H9 (cell line): Measurements from ENCODE around the gene GPR108. TPM values are rescaled to one million over a fixed set of nuclear protein-coding genes. Genes with fewer than 3 reads are reported as not detected.

Source experiments
- DNase-seq: peaks from one replicate; pipeline ENCODE4 v3.0.0-alpha.2; 2017
- H2AFZ ChIP-seq: one replicate; pipeline ENCODE4 v1.6.1; 2013; ENCODE audit warnings: mild to moderate bottlenecking, low read length, control low read depth, moderate library complexity
- H2AK5ac ChIP-seq: 2 replicates; pipeline ENCODE4 v1.6.1; 2013; ENCODE audit warnings: low read length, control low read depth, mixed read lengths; ENCODE audit not compliant: insufficient read length
- H2BK120ac ChIP-seq: one replicate; pipeline ENCODE4 v1.6.1; 2013; ENCODE audit warnings: low read depth, mild to moderate bottlenecking, low read length, control low read depth, inconsistent platforms; ENCODE audit not compliant: poor library complexity, severe bottlenecking
- H2BK12ac ChIP-seq: 2 replicates; pipeline ENCODE4 v1.6.1; 2013; ENCODE audit warnings: low read length, control low read depth, mixed read lengths, low read depth; ENCODE audit not compliant: insufficient read length
- H2BK15ac ChIP-seq: 2 replicates; pipeline ENCODE4 v1.6.1; 2013; ENCODE audit warnings: low read depth, low read length, control low read depth
- H2BK20ac ChIP-seq: one replicate; pipeline ENCODE4 v1.6.1; 2013; ENCODE audit warnings: low read depth, mild to moderate bottlenecking, low read length, control low read depth, inconsistent platforms; ENCODE audit not compliant: poor library complexity, severe bottlenecking
- H2BK5ac ChIP-seq: 2 replicates; pipeline ENCODE4 v1.6.1; 2013; ENCODE audit warnings: low read length, control low read depth, mixed read lengths; ENCODE audit not compliant: insufficient read length
- H3K14ac ChIP-seq: 2 replicates; pipeline ENCODE4 v1.6.1; 2013; ENCODE audit warnings: low read length, control low read depth; ENCODE audit not compliant: insufficient read depth
- H3K18ac ChIP-seq: 2 replicates; pipeline ENCODE4 v1.6.1; 2013; ENCODE audit warnings: low read depth, mild to moderate bottlenecking, mixed read lengths, low read length, control low read depth; ENCODE audit not compliant: insufficient read length
- H3K23ac ChIP-seq: 2 replicates; pipeline ENCODE4 v1.6.1; 2013; ENCODE audit warnings: low read length, control low read depth, mixed read lengths, low read depth; ENCODE audit not compliant: insufficient read length
- H3K23me2 ChIP-seq: 2 replicates; pipeline ENCODE4 v1.6.1; 2013; ENCODE audit warnings: low read depth, mild to moderate bottlenecking, mixed read lengths, low read length, control low read depth; ENCODE audit not compliant: insufficient read length, poor library complexity, severe bottlenecking
- H3K27ac ChIP-seq: 2 replicates; pipeline ENCODE4 v1.5.1; 2013; ENCODE audit warnings: low read length, control low read depth, mixed read lengths, low read depth; ENCODE audit not compliant: insufficient read length
- H3K27me3 ChIP-seq: 2 replicates; pipeline ENCODE4 v1.6.1; 2013; ENCODE audit warnings: low read length, control low read depth, inconsistent platforms; ENCODE audit not compliant: insufficient read depth
- H3K4ac ChIP-seq: 2 replicates; pipeline ENCODE4 v1.6.1; 2013; ENCODE audit warnings: low read depth, mild to moderate bottlenecking, control low read depth, inconsistent platforms, low read length, moderate library complexity
- H3K4me1 ChIP-seq: 2 replicates; pipeline ENCODE4 v1.6.1; 2013; ENCODE audit warnings: low read length, control low read depth, inconsistent platforms; ENCODE audit not compliant: insufficient read depth
- H3K4me2 ChIP-seq: 2 replicates; pipeline ENCODE4 v1.6.1; 2013; ENCODE audit warnings: low read length, control low read depth, mixed read lengths; ENCODE audit not compliant: insufficient read length, insufficient read depth
- H3K56ac ChIP-seq: 2 replicates; pipeline ENCODE4 v1.6.1; 2013; ENCODE audit warnings: low read depth, mild to moderate bottlenecking, mixed read lengths, low read length, control low read depth; ENCODE audit not compliant: insufficient read length
- H3K79me1 ChIP-seq: 2 replicates; pipeline ENCODE4 v1.6.1; 2013; ENCODE audit warnings: low read depth, mild to moderate bottlenecking, moderate library complexity, low read length, control low read depth, inconsistent platforms; ENCODE audit not compliant: insufficient read depth, poor library complexity, severe bottlenecking
- H3K79me2 ChIP-seq: 2 replicates; pipeline ENCODE4 v1.6.1; 2013; ENCODE audit warnings: low read length, control low read depth, inconsistent platforms; ENCODE audit not compliant: insufficient read depth
- H3K9ac ChIP-seq: 2 replicates; pipeline ENCODE4 v1.6.1; 2013; ENCODE audit warnings: low read length, control low read depth, mixed read lengths; ENCODE audit not compliant: insufficient read length; ENCODE audit errors: extremely low read depth
- H3K9me3 ChIP-seq: one replicate; pipeline ENCODE4 v1.6.1; 2013; ENCODE audit warnings: low read depth, low read length, inconsistent platforms; ENCODE audit not compliant: control insufficient read depth
- H3T11ph ChIP-seq: one replicate; pipeline ENCODE4 v1.6.1; 2013; ENCODE audit warnings: mild to moderate bottlenecking, low read length, control low read depth, inconsistent platforms
- H4K20me1 ChIP-seq: one replicate; pipeline ENCODE4 v1.6.1; 2013; ENCODE audit not compliant: control insufficient read depth, insufficient read length, insufficient read depth
- H4K5ac ChIP-seq: 2 replicates; pipeline ENCODE4 v1.6.1; 2013; ENCODE audit warnings: low read depth, mild to moderate bottlenecking, mixed read lengths, low read length, control low read depth; ENCODE audit not compliant: insufficient read length
- H4K8ac ChIP-seq: replicated peaks from 2 replicates; pipeline ENCODE4 v1.6.1; 2013; ENCODE audit warnings: low read length, control low read depth, mixed read lengths, low read depth; ENCODE audit not compliant: insufficient read length
- H4K91ac ChIP-seq: 2 replicates; pipeline ENCODE4 v1.6.1; 2013; ENCODE audit warnings: low read depth, mild to moderate bottlenecking, moderate library complexity, mixed read lengths, low read length, control low read depth; ENCODE audit not compliant: insufficient read length
- H3K27ac Mint-ChIP-seq, 3 experiments: 2 replicates in 2 of 3; 3 replicates in 1 of 3; pipeline ENCODE4 v1.8.0; 2020 to 2021; ENCODE audit warnings: mixed read lengths in 3 of 3, mild to moderate bottlenecking in 1 of 3, moderate library complexity in 1 of 3
- H3K27me3 Mint-ChIP-seq: 2 replicates; pipeline ENCODE4 v1.8.0; 2021; ENCODE audit warnings: low read depth, mild to moderate bottlenecking, moderate library complexity, mixed read lengths
- H3K36me3 Mint-ChIP-seq, 3 experiments: 2 replicates in 2 of 3; 3 replicates in 1 of 3; pipeline ENCODE4 v1.8.0; 2020 to 2021; ENCODE audit warnings: low read depth in 3 of 3, mixed read lengths in 3 of 3; ENCODE audit not compliant: insufficient read depth in 1 of 3
- H3K4me1 Mint-ChIP-seq, 2 experiments: 2 replicates each; pipeline ENCODE4 v1.8.0; 2020; ENCODE audit warnings: mixed read lengths in 2 of 2
- H3K4me3 Mint-ChIP-seq, 2 experiments: 2 replicates in 1 of 2; 3 replicates in 1 of 2; pipeline ENCODE4 v1.8.0; 2020 to 2021; ENCODE audit warnings: mild to moderate bottlenecking in 2 of 2, mixed read lengths in 2 of 2, moderate library complexity in 1 of 2
- H3K9me3 Mint-ChIP-seq, 2 experiments: 2 replicates in 1 of 2; 3 replicates in 1 of 2; pipeline ENCODE4 v1.8.0; 2020; ENCODE audit warnings: mild to moderate bottlenecking in 2 of 2, mixed read lengths in 2 of 2, moderate library complexity in 1 of 2
- WGBS: extraction: QIAGEN DNeasy Blood & Tissue Kit; methylation state at CpG from one replicate; pipeline ENCODE4 v1.1.7; 2013; ENCODE audit warnings: missing lambda C conversion rate, low lambda C conversion rate, mixed read lengths; ENCODE audit not compliant: insufficient read length; ENCODE audit errors: extremely low coverage; 5-methylcytosine and 5-hydroxymethylcytosine counted together
- total RNA-seq: library from RNA; stranded (reverse); gene quantifications from 2 replicates; pipeline ENCODE4 v1.2.1, GENCODE V29; 2021
- TF ChIP-seq, protein P1 (sequence below): fragments of 200-600 bp; sonication (generic); conservative IDR thresholded peaks from 3 replicates; pipeline ENCODE4 v1.8.0; 2021; ENCODE audit warnings: antibody characterized with exemption, mild to moderate bottlenecking

The GPR108 gene
- total RNA-seq, 1 experiment from 2014 or later = 38.2 TPM

DNA sequence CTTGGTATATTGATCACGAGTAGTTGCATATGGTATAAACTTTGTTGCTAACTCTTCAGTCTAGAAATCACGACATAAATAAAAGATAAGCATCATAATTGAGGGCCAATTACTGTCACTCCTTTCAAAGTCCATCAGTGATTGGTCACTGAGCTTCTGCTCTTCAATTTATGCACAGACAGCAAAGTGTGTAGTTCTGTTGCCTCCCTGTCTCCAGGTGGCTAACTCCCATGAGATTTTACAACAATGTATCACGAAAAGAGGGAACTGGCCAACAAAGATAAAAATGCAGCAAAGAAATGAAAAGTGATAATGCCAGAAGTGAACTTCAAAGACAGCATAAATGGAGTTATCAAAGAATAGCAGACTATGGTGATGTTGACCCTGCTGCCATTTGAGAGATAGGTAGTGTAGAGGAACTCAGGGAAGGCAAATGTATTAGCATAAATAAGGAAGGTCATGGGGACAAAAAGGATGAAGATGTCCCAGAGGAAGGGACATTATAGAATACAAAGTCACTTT is 54.7 kb downstream of the GPR108 start:
- Histone ChIP-seq H3K9ac (no peak overlapping the region), H4K91ac (no peak overlapping the region), H3K4me2 (no peak overlapping the region), H3K18ac (no peak overlapping the region), H3K4ac (no peak overlapping the region), H4K20me1 (peaks cover 3% of the 10 kb centered on the region), H3K79me2 (no peaks in the 10 kb centered on the region), H2AK5ac (no peak overlapping the region), H3K56ac (no peak overlapping the region), H2AFZ (no peak overlapping the region), H3K23ac (no peak overlapping the region), H4K5ac (no peak overlapping the region), H4K8ac (no peak overlapping the region), H3T11ph (no peak overlapping the region), H3K23me2 (peaks cover 5% of the 10 kb centered on the region), H3K14ac (no peak overlapping the region), H2BK120ac (no peak overlapping the region), H3K27ac (no peak overlapping the region), H2BK5ac (no peak overlapping the region), H3K79me1 (no peaks in the 10 kb centered on the region), H3K4me1 (no peaks in the 10 kb centered on the region; the same call in 1 of the 2 replicates), H2BK12ac (no peak overlapping the region), H2BK20ac (no peak overlapping the region), H3K27me3 (no peaks in the 10 kb centered on the region), H2BK15ac (no peak overlapping the region), H3K9me3 (no peaks in the 10 kb centered on the region)
- Mint-ChIP-seq H3K9me3 (peaks cover 0 to 61% of the 10 kb centered on the region in 2 experiments; a peak in 3 of 5 replicates), H3K4me3 (no peak overlapping the region), H3K27me3 (peaks cover 22% of the 10 kb centered on the region), H3K27ac (no peak overlapping the region), H3K4me1 (peaks cover 5 to 6% of the 10 kb centered on the region in 2 experiments), H3K36me3 (peaks cover 0 to 19% (median 2%) of the 10 kb centered on the region in 3 experiments; a peak in 5 of 7 replicates)
- DNase-seq = no peak
- WGBS = no CpG with 5 or more reads among the region's 3 CpGs
- TF ChIP-seq, protein P1, sequence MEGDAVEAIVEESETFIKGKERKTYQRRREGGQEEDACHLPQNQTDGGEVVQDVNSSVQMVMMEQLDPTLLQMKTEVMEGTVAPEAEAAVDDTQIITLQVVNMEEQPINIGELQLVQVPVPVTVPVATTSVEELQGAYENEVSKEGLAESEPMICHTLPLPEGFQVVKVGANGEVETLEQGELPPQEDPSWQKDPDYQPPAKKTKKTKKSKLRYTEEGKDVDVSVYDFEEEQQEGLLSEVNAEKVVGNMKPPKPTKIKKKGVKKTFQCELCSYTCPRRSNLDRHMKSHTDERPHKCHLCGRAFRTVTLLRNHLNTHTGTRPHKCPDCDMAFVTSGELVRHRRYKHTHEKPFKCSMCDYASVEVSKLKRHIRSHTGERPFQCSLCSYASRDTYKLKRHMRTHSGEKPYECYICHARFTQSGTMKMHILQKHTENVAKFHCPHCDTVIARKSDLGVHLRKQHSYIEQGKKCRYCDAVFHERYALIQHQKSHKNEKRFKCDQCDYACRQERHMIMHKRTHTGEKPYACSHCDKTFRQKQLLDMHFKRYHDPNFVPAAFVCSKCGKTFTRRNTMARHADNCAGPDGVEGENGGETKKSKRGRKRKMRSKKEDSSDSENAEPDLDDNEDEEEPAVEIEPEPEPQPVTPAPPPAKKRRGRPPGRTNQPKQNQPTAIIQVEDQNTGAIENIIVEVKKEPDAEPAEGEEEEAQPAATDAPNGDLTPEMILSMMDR = no peak
